ENCODE measurements around the gene PPP1R14C. TPM values are rescaled to one million over a fixed set of nuclear protein-coding genes. Genes with fewer than 3 reads are reported as not detected.

The PPP1R14C gene
- total and polyA plus RNA-seq, 10 of the 15 experiments (the other 5 are each of a cell fraction or from before 2014, with no cell fraction given) = 0.07 to 1.6 (median 0.13) TPM; not detected in 4

DNA sequence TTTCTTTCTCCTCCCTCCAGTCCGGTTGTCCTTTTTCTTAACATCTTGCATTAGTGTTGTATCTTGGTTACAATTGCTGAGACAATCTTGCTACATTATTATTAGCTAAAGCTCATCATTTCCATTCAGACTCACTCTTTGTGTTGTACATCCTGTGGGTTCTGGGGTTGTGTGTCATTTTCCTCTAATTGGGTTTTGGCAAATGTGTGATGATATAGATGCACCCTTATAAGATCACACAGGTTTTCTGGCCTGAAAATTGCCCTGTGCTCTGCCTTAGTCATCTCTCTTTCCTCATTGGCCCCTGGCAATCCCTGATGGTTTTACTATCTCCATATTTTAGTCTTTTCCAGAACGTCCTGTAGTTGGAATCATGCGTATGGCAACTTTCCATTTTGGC is 60.1 kb downstream of the PPP1R14C start:
- ChIA-PET CTCF (no interaction called here), RAD21 (ENCODE audit: unreplicated experiment) (no interaction called here), SMC1A (ENCODE audit: uncharacterized antibody, unreplicated experiment) (no interaction called here), POLR2A (no interaction called here)
- WGBS (ENCODE audit: insufficient coverage, insufficient replicate concordance, low lambda C conversion rate, missing lambda C conversion rate) = 45% methylated on average over 3 of the region's 3 CpGs
- Histone ChIP-seq H3K79me2 (ENCODE audit: control insufficient read depth, insufficient read depth, low read length) (no peaks in the 10 kb centered on the region), H3K4me2 (ENCODE audit: control insufficient read depth, insufficient read depth) (no peak overlapping the region), H3K9me3 (replicated peaks; ENCODE audit: control insufficient read depth, insufficient read depth, low read length) (no peaks in the 10 kb centered on the region), H4K20me1 (ENCODE audit: control insufficient read depth, insufficient read depth) (no peaks in the 10 kb centered on the region), H3K27me3 (replicated peaks in 1 of 2; ENCODE audit: control insufficient read depth in 2 of 2, insufficient read depth in 2 of 2, low read length in 1 of 2) (peaks cover 0 to 1% of the 10 kb centered on the region in 2 experiments; a peak in 3 of 4 replicates), H3K27ac (ENCODE audit: control insufficient read depth, insufficient read depth) (no peak overlapping the region), H3K4me1 (ENCODE audit: control insufficient read depth, insufficient read depth, low read length) (no peaks in the 10 kb centered on the region), H2AFZ (ENCODE audit: control insufficient read depth, low read depth, low read length) (no peak overlapping the region), H3K9ac (ENCODE audit: control insufficient read depth, insufficient read depth, low read length) (no peak overlapping the region), H3K36me3 (ENCODE audit: control insufficient read depth in 2 of 2, insufficient read depth in 2 of 2, low read length in 1 of 2) (no peaks in the 10 kb centered on the region), H3K4me3 (no peak overlapping the region)
- intact Hi-C loops (cut with micrococcal nuclease; ENCODE audit: unreplicated experiment) = no loop called here
- BruUV-seq (replicated peaks) = no TSS peak
- DNase-seq (ENCODE audit: low read depth, low spot score) (no peak), ATAC-seq (no peak), FAIRE-seq (no peak)
- in situ Hi-C loops (cut with MboI) = no loop called here
- TF ChIP-seq NR2F1 (conservative IDR thresholded peaks at IDR 0.05) = no peak
- TF ChIP-seq ZBED1 (IDR thresholded peaks at IDR 0.05; ENCODE audit: borderline replicate concordance) = no peak
- TF ChIP-seq, protein P1, sequence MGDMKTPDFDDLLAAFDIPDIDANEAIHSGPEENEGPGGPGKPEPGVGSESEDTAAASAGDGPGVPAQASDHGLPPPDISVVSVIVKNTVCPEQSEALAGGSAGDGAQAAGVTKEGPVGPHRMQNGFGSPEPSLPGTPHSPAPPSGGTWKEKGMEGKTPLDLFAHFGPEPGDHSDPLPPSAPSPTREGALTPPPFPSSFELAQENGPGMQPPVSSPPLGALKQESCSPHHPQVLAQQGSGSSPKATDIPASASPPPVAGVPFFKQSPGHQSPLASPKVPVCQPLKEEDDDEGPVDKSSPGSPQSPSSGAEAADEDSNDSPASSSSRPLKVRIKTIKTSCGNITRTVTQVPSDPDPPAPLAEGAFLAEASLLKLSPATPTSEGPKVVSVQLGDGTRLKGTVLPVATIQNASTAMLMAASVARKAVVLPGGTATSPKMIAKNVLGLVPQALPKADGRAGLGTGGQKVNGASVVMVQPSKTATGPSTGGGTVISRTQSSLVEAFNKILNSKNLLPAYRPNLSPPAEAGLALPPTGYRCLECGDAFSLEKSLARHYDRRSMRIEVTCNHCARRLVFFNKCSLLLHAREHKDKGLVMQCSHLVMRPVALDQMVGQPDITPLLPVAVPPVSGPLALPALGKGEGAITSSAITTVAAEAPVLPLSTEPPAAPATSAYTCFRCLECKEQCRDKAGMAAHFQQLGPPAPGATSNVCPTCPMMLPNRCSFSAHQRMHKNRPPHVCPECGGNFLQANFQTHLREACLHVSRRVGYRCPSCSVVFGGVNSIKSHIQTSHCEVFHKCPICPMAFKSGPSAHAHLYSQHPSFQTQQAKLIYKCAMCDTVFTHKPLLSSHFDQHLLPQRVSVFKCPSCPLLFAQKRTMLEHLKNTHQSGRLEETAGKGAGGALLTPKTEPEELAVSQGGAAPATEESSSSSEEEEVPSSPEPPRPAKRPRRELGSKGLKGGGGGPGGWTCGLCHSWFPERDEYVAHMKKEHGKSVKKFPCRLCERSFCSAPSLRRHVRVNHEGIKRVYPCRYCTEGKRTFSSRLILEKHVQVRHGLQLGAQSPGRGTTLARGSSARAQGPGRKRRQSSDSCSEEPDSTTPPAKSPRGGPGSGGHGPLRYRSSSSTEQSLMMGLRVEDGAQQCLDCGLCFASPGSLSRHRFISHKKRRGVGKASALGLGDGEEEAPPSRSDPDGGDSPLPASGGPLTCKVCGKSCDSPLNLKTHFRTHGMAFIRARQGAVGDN (IDR thresholded peaks at IDR 0.05) = no peak
- no peak for TF ChIP-seq KDM1A (IDR thresholded peaks at IDR 0.05; ENCODE audit: borderline replicate concordance)
- TF ChIP-seq JUND (IDR thresholded peaks at IDR 0.05; ENCODE audit: low read depth, low read length) = no peak
- TF ChIP-seq SMAD5 (IDR thresholded peaks at IDR 0.05; ENCODE audit: low read depth) = no peak
- TF ChIP-seq, protein P2, sequence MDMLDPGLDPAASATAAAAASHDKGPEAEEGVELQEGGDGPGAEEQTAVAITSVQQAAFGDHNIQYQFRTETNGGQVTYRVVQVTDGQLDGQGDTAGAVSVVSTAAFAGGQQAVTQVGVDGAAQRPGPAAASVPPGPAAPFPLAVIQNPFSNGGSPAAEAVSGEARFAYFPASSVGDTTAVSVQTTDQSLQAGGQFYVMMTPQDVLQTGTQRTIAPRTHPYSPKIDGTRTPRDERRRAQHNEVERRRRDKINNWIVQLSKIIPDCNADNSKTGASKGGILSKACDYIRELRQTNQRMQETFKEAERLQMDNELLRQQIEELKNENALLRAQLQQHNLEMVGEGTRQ (IDR thresholded peaks at IDR 0.05; ENCODE audit: borderline replicate concordance, low read depth, low read length) = no peak
- no peak for TF ChIP-seq RELA (IDR thresholded peaks at IDR 0.05; ENCODE audit: borderline replicate concordance, partially characterized antibody)
- no peak for TF ChIP-seq BMI1 (IDR thresholded peaks at IDR 0.05; ENCODE audit: borderline replicate concordance)
- no peak for TF ChIP-seq CHD4 (IDR thresholded peaks at IDR 0.05)
- no peak for TF ChIP-seq PAX5 (IDR thresholded peaks at IDR 0.05; ENCODE audit: borderline replicate concordance, low read depth, low read length)
- no peak for TF ChIP-seq NR2C1 (IDR thresholded peaks at IDR 0.05)
- TF ChIP-seq TCF3 (IDR thresholded peaks at IDR 0.05; ENCODE audit: borderline replicate concordance, insufficient read depth, low read depth, low read length) = no peak
- TF ChIP-seq FOS (IDR thresholded peaks at IDR 0.05; ENCODE audit: borderline replicate concordance, extremely low read depth, insufficient read length) = no peak
- no peak for TF ChIP-seq HDAC6 (IDR thresholded peaks at IDR 0.05; ENCODE audit: unreplicated experiment)
- TF ChIP-seq, protein P3, sequence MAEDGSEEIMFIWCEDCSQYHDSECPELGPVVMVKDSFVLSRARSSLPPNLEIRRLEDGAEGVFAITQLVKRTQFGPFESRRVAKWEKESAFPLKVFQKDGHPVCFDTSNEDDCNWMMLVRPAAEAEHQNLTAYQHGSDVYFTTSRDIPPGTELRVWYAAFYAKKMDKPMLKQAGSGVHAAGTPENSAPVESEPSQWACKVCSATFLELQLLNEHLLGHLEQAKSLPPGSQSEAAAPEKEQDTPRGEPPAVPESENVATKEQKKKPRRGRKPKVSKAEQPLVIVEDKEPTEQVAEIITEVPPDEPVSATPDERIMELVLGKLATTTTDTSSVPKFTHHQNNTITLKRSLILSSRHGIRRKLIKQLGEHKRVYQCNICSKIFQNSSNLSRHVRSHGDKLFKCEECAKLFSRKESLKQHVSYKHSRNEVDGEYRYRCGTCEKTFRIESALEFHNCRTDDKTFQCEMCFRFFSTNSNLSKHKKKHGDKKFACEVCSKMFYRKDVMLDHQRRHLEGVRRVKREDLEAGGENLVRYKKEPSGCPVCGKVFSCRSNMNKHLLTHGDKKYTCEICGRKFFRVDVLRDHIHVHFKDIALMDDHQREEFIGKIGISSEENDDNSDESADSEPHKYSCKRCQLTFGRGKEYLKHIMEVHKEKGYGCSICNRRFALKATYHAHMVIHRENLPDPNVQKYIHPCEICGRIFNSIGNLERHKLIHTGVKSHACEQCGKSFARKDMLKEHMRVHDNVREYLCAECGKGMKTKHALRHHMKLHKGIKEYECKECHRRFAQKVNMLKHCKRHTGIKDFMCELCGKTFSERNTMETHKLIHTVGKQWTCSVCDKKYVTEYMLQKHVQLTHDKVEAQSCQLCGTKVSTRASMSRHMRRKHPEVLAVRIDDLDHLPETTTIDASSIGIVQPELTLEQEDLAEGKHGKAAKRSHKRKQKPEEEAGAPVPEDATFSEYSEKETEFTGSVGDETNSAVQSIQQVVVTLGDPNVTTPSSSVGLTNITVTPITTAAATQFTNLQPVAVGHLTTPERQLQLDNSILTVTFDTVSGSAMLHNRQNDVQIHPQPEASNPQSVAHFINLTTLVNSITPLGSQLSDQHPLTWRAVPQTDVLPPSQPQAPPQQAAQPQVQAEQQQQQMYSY (CRISPR knock-in tag; IDR thresholded peaks at IDR 0.05) = no peak

Data from GM12878 (cell line).